ENCODE data around the gene CCDC17. TPM values are rescaled to one million over a fixed set of nuclear protein-coding genes. Genes with fewer than 3 reads are reported as not detected.

Gene CCDC17
- 0.53 and 0.95 TPM in 2 replicates for total RNA-seq

- DNase-seq (ENCODE audit: low read depth, low spot score): no peak
Measured at GRCh38 chr1:45623972-45624371, at the start of gene CCDC17. Gene CCDC17 (minus strand): TSS chr1:45624054. CDS start chr1:45623909, 145 bp downstream.

GRCh38 chr1:45669859-45670655, 46.2 kb upstream of the CCDC17 start:
- DNase-seq (ENCODE audit: low read depth, low spot score): no peak

DNA sequence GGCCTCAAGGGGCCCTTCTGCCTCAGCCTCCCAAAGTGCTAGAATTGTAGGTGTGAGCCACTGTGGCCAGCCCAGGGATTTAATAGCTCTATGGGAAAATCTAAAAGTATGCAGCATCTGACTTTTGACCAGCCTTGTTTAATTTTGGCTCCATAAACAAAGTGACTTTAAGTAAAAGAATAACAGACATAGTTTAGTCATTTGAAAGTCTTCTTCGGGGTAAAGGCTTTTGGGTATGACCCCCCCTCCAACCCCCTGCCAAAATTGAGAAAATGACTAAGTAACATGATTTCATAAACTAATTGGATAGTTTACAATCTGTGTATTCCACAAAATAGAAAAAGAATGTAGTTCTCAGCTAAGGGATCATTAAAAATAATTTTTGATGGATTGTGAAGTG, 45.5 kb upstream of the CCDC17 start:
- no peak for DNase-seq (ENCODE audit: low read depth, low spot score)

- no peak for DNase-seq (ENCODE audit: low read depth, low spot score)
Measured at GRCh38 chr1:45668526-45668925, 44.7 kb upstream of the CCDC17 start.

DNA sequence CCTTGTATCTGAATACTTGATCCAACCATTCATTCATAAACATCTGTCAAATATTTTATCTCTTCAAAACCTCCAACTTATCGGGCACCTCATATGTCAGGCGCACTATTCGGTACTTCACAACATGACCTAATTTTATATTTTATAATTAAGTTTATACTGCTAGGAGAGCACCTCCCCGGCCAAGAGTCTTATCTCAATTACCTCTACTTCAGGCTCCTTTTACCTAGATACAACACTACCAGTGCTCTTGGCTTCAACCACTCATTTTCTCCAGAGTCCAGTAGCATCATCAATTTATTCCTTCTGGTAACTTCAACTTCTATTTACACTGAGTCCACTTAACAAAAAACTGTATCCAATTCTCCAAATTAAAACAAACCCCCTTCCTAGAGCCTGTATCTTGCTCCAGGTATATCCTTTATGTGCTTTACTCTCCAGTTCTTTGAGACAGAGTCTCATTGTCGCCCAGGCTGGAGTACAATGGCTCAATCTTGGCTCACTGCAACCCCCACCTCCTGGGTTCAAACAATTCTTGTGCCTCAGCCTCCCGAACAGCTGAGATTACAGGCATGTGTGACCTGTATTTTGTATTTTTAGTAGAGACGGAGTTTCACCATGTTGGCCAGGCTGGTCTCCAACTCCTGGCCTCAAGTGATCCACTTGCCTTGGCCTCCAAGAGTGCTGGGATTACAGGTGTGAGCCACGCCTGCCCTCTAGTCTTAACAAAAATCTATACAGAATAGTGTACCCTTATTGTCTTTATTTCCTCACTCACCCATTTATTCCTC, 43.7 kb upstream of the CCDC17 start:
- DNase-seq (ENCODE audit: low read depth, low spot score): no peak

DNA sequence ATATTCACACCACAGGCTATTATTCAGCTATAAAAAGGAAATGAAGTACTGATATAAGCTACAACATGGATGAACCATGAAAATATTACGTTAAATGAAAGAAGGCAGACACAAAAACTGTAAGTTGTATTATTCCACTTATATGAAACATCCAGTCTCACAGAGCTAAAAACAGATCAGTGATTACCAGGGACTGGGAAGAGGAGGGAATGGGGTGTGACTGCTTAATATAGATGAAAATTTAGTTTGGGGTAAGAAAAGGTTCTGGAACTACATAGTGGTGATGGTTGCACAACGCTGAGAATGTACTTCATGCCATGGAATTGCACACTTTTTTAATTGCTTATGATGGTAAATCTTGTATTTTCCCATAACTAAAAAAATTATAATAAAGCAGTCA, 43.0 kb upstream of the CCDC17 start:
- DNase-seq (ENCODE audit: low read depth, low spot score): no peak

GRCh38 chr1:45660336-45660735, 36.5 kb upstream of the CCDC17 start:
- no peak for DNase-seq (ENCODE audit: low read depth, low spot score)

DNA sequence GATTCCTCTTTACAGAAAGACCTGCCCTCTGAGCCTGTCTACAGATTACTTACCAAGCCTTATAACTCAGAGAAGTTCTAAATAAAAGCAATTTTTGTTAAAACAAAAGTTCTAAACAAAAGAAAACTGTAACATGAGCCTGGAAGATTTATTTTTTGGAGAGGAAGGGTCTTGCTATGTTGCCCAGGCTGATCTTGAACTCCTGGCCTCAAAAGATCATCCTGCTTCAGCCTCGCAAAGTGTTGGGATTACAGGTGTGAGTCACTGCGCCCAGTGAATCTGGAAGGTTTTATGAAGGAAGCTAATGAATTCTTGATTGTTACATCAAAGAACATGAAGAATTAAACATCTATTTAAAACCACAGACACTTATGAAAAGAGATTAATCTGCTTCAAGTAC, 35.4 kb upstream of the CCDC17 start:
- DNase-seq (ENCODE audit: low read depth, low spot score): no peak

GRCh38 chr1:45658171-45658570, 34.3 kb upstream of the CCDC17 start:
- no peak for DNase-seq (ENCODE audit: low read depth, low spot score)

DNA sequence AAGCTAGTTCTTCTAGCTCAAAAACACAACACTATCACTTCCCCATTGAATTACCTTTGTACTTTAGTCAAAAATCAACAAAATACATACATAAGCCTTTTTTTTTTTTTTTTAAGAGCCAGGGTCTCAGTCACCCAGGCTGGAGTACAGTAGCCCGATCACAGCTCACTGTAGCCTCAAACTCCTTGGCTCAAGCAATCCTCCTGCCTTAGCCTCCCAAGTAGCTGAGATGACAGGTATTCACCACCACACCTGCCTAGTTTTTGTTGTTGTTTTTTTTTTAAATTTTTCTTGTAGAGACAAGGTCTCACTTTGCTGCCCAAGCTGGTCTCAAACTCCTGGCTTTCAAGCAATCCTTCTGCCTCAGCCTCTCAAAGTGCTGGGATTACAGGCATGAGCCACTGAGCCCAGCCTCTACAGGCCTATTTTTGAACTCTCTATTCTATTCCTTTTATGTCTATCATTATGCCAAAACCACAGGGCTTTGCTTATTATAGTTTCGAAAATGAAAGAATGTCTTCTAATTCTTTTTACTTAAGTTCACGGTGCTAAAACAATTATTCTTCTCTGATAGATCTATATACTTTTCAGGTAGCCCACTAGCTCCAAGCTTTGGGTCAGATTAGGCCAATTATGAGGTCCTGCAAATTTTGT, 32.8 kb upstream of the CCDC17 start:
- DNase-seq (ENCODE audit: low read depth, low spot score): no peak

DNA sequence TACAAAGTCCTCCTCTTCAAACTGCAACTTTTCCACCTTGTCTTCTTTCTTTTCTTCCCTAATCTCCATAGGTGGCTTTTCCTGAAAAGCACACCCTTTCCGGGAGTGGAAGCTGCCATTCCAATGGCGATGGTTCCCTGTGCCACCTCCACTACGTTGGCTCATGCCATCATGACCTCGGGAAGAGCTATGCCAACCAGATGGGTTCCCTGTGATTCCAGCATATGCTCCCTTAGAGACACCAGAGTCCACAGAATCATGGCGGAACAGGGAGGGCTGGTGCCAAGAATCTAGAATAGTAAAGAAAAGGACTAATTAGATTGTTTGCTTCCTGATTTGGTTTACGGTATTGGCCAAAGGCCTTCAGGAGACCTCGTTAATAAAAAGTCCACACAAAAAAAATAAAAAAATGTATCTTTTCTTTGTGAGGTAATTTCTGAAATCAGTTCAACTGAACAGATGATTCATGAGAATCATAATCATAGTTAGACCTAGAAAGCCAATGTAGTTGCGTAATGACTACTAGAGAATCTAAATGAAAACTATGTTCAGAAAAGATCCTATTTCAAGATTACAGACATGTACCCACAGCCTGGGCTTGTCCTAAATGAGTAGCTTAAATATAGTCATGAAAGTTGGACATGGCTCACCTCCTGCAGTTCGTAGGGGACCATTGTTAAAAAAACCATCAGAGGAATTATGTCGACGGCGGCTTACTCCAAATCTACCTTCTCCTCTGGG, 30.9 kb upstream of the CCDC17 start:
- DNase-seq (ENCODE audit: low read depth, low spot score): no peak

- DNase-seq (ENCODE audit: low read depth, low spot score): peak; percentile 19
Measured at GRCh38 chr1:45647248-45648021, 23.6 kb upstream of the CCDC17 start.

GRCh38 chr1:45644661-45645060, 20.8 kb upstream of the CCDC17 start:
- DNase-seq (ENCODE audit: low read depth, low spot score): no peak

- DNase-seq (ENCODE audit: low read depth, low spot score): no peak
Measured at GRCh38 chr1:45643978-45644377, 20.1 kb upstream of the CCDC17 start.

DNA sequence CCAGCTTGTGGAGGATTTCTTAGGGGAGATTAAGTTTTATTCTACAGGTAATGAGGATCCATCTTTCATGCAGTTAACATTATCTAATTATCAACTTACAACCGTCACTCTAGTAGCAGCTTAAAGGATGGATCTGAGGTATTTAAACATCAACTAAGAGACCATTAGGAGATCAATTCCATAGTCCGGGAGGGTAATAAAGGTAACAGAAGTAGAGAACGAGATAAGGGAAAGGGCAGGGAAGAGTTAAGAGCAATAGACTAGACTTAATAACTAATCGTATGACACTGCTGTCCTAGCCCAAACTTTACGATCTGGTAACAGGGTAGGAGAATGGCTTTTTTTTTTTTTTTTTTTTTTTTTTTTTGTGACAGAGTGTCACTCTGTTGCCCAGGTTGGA, 19.5 kb upstream of the CCDC17 start:
- no peak for DNase-seq (ENCODE audit: low read depth, low spot score)

DNA sequence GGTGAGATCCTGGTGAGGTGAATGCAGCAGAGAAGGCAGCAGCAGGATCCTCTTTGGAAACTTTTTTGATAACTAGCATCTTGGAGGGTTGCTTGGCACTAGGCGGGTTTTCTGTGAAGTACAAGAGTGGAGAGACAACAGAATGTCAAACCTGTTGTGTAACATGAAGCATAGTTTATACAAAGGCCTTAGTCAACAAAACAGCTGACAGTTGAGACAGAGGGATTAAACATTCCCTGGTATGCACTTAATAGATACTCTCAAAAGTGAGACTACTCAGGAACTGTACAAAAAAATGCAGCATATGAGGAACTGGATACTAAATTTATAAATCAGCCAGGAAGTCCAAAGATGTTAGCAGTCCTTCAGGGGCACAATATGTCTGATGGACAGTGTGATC, 16.4 kb upstream of the CCDC17 start:
- DNase-seq (ENCODE audit: low read depth, low spot score): no peak

GRCh38 chr1:45635211-45635610, 11.4 kb upstream of the CCDC17 start:
- DNase-seq (ENCODE audit: low read depth, low spot score): no peak

GRCh38 chr1:45630429-45630828, 6.6 kb upstream of the CCDC17 start:
- no peak for DNase-seq (ENCODE audit: low read depth, low spot score)

- peak; percentile 78 for DNase-seq (ENCODE audit: low read depth, low spot score)
Measured at GRCh38 chr1:45629035-45629434, 5.2 kb upstream of the CCDC17 start.

DNA sequence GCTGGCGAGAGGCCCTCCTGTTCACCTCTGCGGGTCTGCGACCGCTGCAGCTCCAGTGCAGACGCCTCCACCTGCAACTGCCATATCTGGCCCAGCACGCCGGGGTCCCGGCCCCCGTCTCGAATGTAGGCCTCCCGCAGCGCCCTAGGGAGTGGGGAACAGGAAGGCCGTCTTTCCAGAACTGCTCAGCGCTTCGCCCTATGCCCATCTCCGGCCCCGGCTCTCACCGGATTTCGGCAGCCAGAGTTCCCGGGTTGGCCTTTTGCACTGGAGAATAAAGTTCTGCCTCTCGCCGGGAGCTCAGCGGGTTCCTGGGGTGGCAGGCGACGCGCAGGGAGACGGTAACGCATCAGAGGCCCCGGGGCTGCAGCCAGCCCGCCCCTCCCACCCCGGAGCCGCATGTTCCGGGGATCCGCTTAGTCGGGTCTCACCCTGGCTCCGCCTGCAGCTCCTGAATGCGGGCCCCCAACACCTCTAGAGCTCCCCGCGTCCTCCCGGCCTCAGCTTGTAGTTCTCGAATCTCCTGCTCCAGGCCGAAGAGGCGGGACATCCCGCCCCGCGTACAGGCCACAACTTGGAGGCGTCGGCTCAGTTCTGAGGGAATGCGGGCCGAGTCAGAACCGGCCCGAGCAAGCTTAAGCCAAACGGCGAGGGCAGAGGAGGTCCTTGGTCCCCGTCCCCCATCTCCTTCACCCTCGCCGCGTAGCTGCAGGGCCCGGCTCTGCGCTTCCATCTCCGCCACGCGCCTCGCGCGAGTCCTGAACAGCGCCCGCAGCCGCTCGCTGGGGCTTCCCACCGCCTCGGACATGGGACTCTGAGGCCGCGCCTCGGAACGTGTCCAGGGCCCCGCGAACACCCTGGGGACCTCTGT, 1.1 kb downstream of the CCDC17 start:
- no peak for DNase-seq (ENCODE audit: low read depth, low spot score)
